ENCODE measurements around the gene CCNJL.
"Not testable (repeated sequence)": the region's sequence is repeated elsewhere in the genome, so short reads cannot be mapped to it uniquely, and the experiment has no call there.

CCNJL gene, protein sequence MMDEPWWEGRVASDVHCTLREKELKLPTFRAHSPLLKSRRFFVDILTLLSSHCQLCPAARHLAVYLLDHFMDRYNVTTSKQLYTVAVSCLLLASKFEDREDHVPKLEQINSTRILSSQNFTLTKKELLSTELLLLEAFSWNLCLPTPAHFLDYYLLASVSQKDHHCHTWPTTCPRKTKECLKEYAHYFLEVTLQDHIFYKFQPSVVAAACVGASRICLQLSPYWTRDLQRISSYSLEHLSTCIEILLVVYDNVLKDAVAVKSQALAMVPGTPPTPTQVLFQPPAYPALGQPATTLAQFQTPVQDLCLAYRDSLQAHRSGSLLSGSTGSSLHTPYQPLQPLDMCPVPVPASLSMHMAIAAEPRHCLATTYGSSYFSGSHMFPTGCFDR

DNA sequence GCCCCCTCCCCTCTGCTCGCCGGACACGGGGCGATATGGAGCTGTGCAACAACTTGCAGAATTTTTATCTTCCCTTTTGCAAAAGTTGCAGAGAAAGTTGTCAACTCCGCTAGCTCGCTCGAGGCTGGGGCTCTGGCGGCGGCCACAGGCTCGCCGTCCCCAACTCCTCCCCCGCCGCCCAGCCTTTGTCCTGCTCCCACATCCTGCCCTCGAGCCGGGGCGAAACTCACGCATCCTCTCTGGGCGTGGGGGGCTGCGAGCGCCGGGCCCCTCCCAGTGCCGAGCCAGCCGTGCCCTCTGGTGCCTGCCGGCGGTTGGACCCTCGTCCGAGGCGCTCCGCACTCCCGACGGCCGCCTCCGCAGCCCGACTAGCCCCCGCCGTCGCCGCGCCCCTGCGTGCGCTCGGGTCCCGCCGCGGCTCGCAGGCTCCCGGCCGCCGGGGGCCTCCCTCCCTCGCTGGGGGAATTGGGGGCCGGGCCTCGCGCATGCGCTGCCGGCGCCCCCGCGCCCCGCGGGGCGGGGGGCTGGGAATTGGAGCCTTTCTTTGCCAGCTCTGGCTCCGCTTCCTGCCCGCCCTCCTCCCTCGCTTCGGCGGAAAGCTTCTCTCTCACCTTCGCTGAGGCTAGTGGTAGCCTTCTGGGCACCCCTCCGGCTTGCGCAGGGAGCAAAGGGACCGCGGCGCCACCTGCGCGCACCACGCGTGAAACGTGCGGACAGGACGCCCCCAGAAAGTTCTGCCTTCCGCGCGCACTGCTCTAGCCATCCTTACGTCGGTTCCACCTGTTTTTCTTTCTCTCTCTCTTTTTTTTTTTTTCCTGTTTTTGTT lies at the start of gene CCNJL:
Gene CCNJL (minus strand): TSS at position 431 of the 826 bp plus-strand sequence. CDS start 641 bp downstream, outside the sequence.
- DNase-seq = no peak

DNA sequence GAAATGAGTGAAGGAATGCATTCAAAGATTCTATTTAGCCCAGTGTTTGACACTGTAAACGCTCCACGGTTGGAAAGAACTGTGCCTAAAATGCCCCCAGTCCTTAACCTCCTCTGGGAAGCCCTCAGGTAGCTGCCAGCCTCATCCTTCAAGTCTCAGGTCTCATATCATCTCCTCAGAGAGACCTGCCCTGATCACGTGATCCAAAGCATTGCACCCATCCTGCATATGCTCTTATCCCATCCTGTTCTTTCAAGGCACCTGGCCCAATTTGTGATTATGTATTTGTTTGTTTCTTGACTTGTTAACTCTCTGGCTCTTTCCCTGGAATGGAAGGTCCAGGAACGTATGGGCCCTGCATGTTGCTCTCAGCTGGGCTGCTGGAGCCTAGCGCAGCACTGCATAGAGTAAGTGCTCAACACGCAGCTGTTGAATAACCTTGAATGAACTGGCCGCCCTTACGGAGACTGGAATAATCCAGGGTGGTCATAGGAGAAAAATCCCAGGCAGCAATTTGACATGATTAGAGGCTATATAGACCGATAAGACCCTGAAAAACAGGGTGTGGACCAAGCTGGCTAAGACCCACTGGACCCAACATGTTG lies 49.4 kb upstream of the CCNJL start:
- no peak for DNase-seq

- DNase-seq = no peak
Observed at GRCh38 chr5:160360310-160360709, 47.9 kb upstream of the CCNJL start.

GRCh38 chr5:160359816-160360215 lies 47.5 kb upstream of the CCNJL start:
- no peak for DNase-seq

DNA sequence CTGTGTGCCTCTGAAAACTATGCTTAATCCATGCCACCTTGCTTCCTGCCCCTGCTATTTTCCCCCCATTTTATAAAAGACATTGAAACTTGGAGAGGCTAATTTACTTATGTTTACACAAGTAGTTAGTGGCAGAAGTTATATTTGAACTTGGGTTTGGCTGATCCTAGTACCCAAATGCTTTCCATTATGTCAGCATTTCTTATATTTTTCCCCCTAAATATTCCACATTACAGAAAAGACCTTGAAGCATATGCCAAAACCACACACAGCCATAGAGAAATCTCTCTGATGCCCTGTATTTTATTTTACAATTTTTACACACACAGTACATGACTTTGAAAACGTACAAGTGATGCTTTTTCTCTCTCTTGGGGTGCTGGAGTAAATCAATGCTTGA lies 46.9 kb upstream of the CCNJL start:
- no peak for DNase-seq

DNA sequence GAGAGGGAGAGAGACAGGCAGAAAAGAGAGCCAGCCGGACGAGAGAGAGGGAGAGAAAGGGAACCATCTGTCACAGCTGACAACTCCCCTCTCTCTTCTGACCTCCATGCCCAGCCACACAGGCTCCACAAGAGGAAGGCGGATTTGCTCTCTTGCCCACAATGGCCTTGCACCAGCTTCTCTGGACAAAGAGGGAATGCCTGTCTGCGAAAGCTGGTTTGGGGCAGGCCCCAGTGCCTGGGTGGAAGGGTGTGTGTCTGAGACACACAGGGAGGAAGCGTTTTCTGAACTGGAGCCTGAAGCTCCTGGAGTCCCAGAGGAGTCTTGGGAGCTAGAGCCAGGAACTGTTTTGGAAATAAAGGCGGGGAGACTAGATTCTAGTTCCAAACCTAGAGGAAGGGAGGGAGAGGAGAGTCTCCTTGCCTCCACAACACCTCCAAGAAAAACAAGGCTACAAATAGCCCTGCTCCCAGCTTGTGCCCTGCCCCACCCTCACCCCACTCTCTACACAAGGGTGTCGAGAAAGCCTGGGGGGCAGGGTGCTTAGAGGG lies 45.6 kb upstream of the CCNJL start:
- no peak for DNase-seq

- DNase-seq = no peak
Observed at GRCh38 chr5:160357394-160357793, 45.0 kb upstream of the CCNJL start.

GRCh38 chr5:160356550-160357347 lies 44.4 kb upstream of the CCNJL start:
- DNase-seq = no peak

DNA sequence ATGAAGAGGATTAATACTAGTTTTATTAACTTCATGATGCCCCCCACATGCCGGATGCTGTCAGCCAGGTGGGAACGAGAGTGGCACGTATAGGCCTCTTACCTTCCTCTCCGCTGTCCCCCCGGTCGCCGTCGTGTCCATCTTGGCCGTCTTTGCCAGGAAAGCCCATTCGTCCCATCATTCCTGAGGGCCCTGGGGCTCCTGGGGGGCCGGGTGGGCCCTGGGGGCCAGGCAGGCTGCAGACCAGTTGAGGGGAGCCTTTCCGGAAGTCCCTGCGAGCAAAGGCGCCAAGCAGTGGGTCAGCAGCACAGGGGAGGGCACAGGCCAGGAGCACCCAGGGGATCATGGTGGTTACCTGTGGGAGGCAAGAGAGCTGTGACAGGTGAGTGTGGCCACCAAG lies 42.3 kb upstream of the CCNJL start:
- no peak for DNase-seq

DNA sequence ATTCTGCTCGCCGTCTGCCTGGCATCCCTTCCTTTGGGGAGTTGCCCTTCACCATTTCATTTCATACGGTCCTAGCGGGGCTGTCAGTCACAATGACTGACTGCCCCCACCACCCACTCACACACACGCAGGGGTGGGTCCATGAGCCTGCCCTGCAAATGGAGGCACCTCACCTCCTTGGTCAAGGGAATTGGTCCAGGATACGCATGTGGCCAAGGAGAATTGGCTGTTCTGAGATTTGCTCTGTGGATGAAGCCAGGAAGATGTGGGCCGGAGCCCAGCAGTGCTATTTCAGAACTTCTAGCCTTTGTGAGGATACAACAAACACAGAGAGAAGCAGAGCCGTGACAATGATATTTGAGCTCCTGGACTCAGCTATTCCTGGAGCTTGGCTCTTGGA lies 41.0 kb upstream of the CCNJL start:
- DNase-seq = no peak

DNA sequence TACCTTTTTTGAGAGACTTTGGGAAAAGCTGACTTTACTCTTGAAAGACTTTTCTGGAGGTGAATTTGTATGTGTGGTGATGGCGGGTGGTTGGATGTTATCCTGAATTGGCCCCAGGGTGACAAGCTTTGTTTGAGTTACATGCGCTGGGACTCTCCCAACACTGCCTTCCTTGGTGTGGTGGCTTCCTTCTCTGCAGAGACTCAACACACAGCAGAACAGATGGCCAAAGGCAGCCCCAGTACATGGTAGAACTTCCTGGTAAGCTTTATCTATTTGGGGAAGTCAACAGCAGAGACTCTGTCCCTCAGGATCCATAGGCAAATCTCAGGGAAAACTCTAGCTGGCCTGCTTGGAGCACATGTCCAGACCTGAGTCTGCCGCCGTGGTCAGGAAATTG lies 39.9 kb upstream of the CCNJL start:
- DNase-seq = no peak

- DNase-seq = no peak
Observed at GRCh38 chr5:160349935-160350303, 37.6 kb upstream of the CCNJL start.

- DNase-seq = no peak
Observed at GRCh38 chr5:160349249-160349934, 37.0 kb upstream of the CCNJL start.

DNA sequence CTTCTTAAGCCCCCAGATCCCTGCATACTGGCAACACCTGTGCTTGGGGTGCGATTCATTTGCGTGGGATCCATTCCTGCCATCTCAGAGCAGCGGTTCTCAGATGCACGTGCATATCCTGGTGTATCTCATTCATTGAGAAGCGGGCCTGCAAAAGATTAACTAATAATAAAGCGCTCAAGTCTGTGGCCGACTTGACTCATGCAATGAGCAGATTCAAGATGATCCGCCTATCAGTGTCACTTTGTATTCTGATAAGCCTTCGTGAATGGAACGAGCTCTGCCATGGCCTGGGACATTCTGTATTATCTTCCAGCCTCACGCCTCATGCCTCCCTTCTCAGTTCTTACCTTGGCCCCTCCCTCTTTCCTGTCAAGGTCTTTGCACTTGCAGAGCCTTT lies 35.7 kb upstream of the CCNJL start:
- no peak for DNase-seq

DNA sequence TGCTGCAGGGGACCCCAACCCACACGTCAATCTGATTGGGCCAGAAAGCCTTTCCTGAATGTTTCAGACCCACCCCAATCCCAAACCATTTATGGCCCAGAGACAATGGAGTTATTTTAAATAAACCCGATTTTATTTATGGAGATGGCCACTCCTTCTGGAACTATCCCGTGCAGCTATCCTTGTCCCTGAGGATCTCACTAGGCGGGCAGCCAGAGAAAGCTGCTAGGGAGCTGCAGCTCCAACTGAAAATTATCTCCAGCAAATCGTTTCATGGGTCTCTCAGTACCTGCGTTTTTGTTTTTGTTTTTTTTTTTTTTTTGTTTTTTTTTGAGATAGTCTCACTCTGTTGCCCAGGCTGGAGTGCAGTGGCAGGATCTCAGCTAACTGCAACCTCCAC lies 35.1 kb upstream of the CCNJL start:
- DNase-seq = no peak

DNA sequence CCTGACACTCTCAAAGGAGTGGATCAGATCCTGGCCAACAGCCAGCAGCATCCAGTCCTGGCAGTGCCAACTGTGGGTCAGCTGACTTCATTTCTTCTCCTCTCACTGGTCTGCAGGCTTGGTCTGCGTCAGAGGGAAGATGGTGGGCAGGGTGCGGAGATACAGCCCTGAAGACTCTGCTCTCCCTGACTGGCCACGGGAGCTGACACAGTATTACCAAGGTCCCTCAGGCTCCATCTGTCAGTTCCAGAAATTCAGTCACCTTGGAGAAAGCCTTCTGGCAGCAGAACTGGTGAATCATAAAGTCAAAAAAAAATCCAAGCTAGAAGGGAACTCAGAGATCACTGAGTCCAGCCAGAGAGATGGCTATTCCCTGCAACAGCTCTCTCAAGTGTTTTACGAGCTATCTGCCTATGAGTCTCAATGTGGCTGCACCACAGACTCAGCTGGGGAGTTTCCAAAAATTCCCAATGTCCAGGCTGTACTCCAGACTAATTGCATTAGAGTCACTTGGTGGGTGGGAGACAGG lies 30.1 kb upstream of the CCNJL start:
- no peak for DNase-seq

GRCh38 chr5:160341309-160341870 lies 29.0 kb upstream of the CCNJL start:
- DNase-seq = no peak

- not testable (repeated sequence) for DNase-seq
Observed at GRCh38 chr5:160340513-160340912, 28.1 kb upstream of the CCNJL start.

- no peak for DNase-seq
Observed at GRCh38 chr5:160339406-160340130, 27.2 kb upstream of the CCNJL start.

- DNase-seq = not testable (repeated sequence)
Observed at GRCh38 chr5:160334716-160335115, 22.4 kb upstream of the CCNJL start.

- no peak for DNase-seq
Observed at GRCh38 chr5:160333721-160334120, 21.4 kb upstream of the CCNJL start.

All from activated CD4-positive, alpha-beta T cell treated with anti-CD3 and anti-CD28 coated beads for 1 hour (primary cell).